IPS-18a (cell line): ENCODE results near the gene HPSE.
"Not testable (repeated sequence)": the region's sequence is repeated elsewhere in the genome, so short reads cannot be mapped to it uniquely, and the experiment has no call there.

Experiments
- H3K27ac ChIP-seq: one replicate; pipeline ENCODE4 v1.5.1; 2013; ENCODE audit warnings: low read length
- H3K27me3 ChIP-seq: one replicate; pipeline ENCODE4 v1.6.1; 2013; ENCODE audit warnings: mild to moderate bottlenecking, low read length; ENCODE audit not compliant: control insufficient read depth, insufficient read depth
- H3K36me3 ChIP-seq: one replicate; pipeline ENCODE4 v1.6.1; 2013; ENCODE audit warnings: low read depth, low read length; ENCODE audit not compliant: control insufficient read depth
- H3K4me1 ChIP-seq: one replicate; pipeline ENCODE4 v1.6.1; 2013; ENCODE audit warnings: low read depth, low read length; ENCODE audit not compliant: control insufficient read depth
- H3K4me3 ChIP-seq: one replicate; pipeline ENCODE4 v1.5.1; 2013; ENCODE audit warnings: low read length
- H3K9ac ChIP-seq: one replicate; pipeline ENCODE4 v1.6.1; 2013; ENCODE audit warnings: mild to moderate bottlenecking, low read length, moderate library complexity
- H3K9me3 ChIP-seq: one replicate; pipeline ENCODE4 v1.6.1; 2013; ENCODE audit warnings: low read depth, low read length; ENCODE audit not compliant: control insufficient read depth

HPSE gene

GRCh38 chr4:83329521-83330110 lies 5.0 kb downstream of the HPSE start:
- Histone ChIP-seq H3K27ac (no peak overlapping the region), H3K9ac (no peak overlapping the region), H3K27me3 (peaks cover 27% of the 10 kb centered on the region), H3K4me3 (no peak overlapping the region), H3K36me3 (no peaks in the 10 kb centered on the region), H3K4me1 (no peaks in the 10 kb centered on the region), H3K9me3 (no peaks in the 10 kb centered on the region)

GRCh38 chr4:83328521-83329187 lies 6.0 kb downstream of the HPSE start:
- Histone ChIP-seq H3K9me3 (no peaks in the 10 kb centered on the region), H3K9ac (no peak overlapping the region), H3K4me1 (no peaks in the 10 kb centered on the region), H3K4me3 (no peak overlapping the region), H3K36me3 (no peaks in the 10 kb centered on the region), H3K27ac (no peak overlapping the region), H3K27me3 (peaks cover 18% of the 10 kb centered on the region)

- H3K27ac ChIP-seq, result no peak overlapping the region
Measured at GRCh38 chr4:83326546-83326945, 8.1 kb downstream of the HPSE start.

GRCh38 chr4:83325306-83325705 lies 9.3 kb downstream of the HPSE start:
- not testable (repeated sequence) for H3K27me3 ChIP-seq, H3K4me3 ChIP-seq, H3K4me1 ChIP-seq, H3K9me3 ChIP-seq, H3K9ac ChIP-seq, H3K36me3 ChIP-seq, H3K27ac ChIP-seq

More at GRCh38 chr4:83326546-83326945, 8.1 kb downstream of the HPSE start:
- Histone ChIP-seq H3K4me3 (no peak overlapping the region), H3K4me1 (no peaks in the 10 kb centered on the region), H3K9ac (no peak overlapping the region), H3K27me3 (no peaks in the 10 kb centered on the region), H3K9me3 (no peaks in the 10 kb centered on the region), H3K36me3 (no peaks in the 10 kb centered on the region)

- no peak overlapping the region for H3K27ac ChIP-seq
- H3K9me3 ChIP-seq, result no peaks in the 10 kb centered on the region
- H3K36me3 ChIP-seq, result no peaks in the 10 kb centered on the region
- H3K27me3 ChIP-seq, result no peaks in the 10 kb centered on the region
- no peaks in the 10 kb centered on the region for H3K4me1 ChIP-seq
- H3K4me3 ChIP-seq, result no peak overlapping the region
- H3K9ac ChIP-seq, result no peak overlapping the region
Measured at GRCh38 chr4:83323136-83323535, 11.5 kb downstream of the HPSE start.

GRCh38 chr4:83320548-83320947 lies 14.1 kb downstream of the HPSE start:
- Histone ChIP-seq H3K27ac (no peak overlapping the region), H3K27me3 (no peaks in the 10 kb centered on the region), H3K36me3 (no peaks in the 10 kb centered on the region), H3K9ac (no peak overlapping the region), H3K9me3 (no peaks in the 10 kb centered on the region), H3K4me1 (no peaks in the 10 kb centered on the region), H3K4me3 (no peak overlapping the region)

GRCh38 chr4:83318666-83319065 lies 16.0 kb downstream of the HPSE start:
- Histone ChIP-seq H3K4me3 (no peak overlapping the region), H3K27ac (no peak overlapping the region), H3K9ac (no peak overlapping the region), H3K27me3 (no peaks in the 10 kb centered on the region), H3K9me3 (no peaks in the 10 kb centered on the region), H3K4me1 (no peaks in the 10 kb centered on the region), H3K36me3 (no peaks in the 10 kb centered on the region)

GRCh38 chr4:83317671-83318070 lies 17.0 kb downstream of the HPSE start:
- no peak overlapping the region for H3K4me3 ChIP-seq
- H3K4me1 ChIP-seq, result no peaks in the 10 kb centered on the region
- H3K9ac ChIP-seq, result no peak overlapping the region
- H3K27me3 ChIP-seq, result no peaks in the 10 kb centered on the region
- H3K27ac ChIP-seq, result no peak overlapping the region
- H3K9me3 ChIP-seq, result no peaks in the 10 kb centered on the region
- H3K36me3 ChIP-seq, result no peaks in the 10 kb centered on the region

GRCh38 chr4:83316459-83317165 lies 18.0 kb downstream of the HPSE start:
- H3K27ac ChIP-seq, result no peak overlapping the region
- no peaks in the 10 kb centered on the region for H3K36me3 ChIP-seq
- no peaks in the 10 kb centered on the region for H3K4me1 ChIP-seq
- H3K4me3 ChIP-seq, result no peak overlapping the region
- no peaks in the 10 kb centered on the region for H3K27me3 ChIP-seq
- H3K9me3 ChIP-seq, result no peaks in the 10 kb centered on the region
- H3K9ac ChIP-seq, result no peak overlapping the region

- no peaks in the 10 kb centered on the region for H3K4me1 ChIP-seq
- H3K27me3 ChIP-seq, result no peaks in the 10 kb centered on the region
- H3K4me3 ChIP-seq, result no peak overlapping the region
- H3K9me3 ChIP-seq, result no peaks in the 10 kb centered on the region
- H3K36me3 ChIP-seq, result no peaks in the 10 kb centered on the region
- H3K27ac ChIP-seq, result no peak overlapping the region
- H3K9ac ChIP-seq, result no peak overlapping the region
Measured at GRCh38 chr4:83315341-83315870, 19.2 kb downstream of the HPSE start.

GRCh38 chr4:83308672-83309071 lies 26.0 kb downstream of the HPSE start:
- Histone ChIP-seq H3K36me3 (no peaks in the 10 kb centered on the region), H3K4me3 (no peak overlapping the region), H3K9me3 (no peaks in the 10 kb centered on the region), H3K9ac (no peak overlapping the region), H3K27me3 (no peaks in the 10 kb centered on the region), H3K27ac (no peak overlapping the region), H3K4me1 (no peaks in the 10 kb centered on the region)
